A673 (cell line): ENCODE measurements around the gene HINFP. TPM values are rescaled to one million over a fixed set of nuclear protein-coding genes. Genes with fewer than 3 reads are reported as not detected.

ENCODE experiments used
- BruUV-seq: library from RNA; stranded (reverse); fragments of 400-500 nt; replicated peaks from 2 replicates; lab custom pipeline; 2021; lab: Mats Ljungman, UMichigan
- CTCF ChIA-PET: fragments of 300-600 bp; sonication (Branson Sonifier 250); formaldehyde crosslinking; loops from one replicate; lab custom pipeline; 2022; ENCODE audit warnings: antibody characterized with exemption; lab: Charles Lee
- POLR2A ChIA-PET: fragments of 300-600 bp; sonication (Branson Sonifier 250); formaldehyde crosslinking; loops from one replicate; lab custom pipeline; 2022; ENCODE audit warnings: antibody characterized with exemption; ENCODE audit not compliant: low non-redundant PET; lab: Charles Lee
- DNase-seq: peaks from one replicate; pipeline ENCODE4 v3.0.0-alpha.2; 2015; ENCODE audit warnings: low spot score
- H3K27ac ChIP-seq: fragments of 200-600 bp; sonication (generic); 2 replicates; pipeline ENCODE4 v1.5.1; 2016; ENCODE audit warnings: mixed run types, low read depth, mild to moderate bottlenecking, mixed read lengths, antibody characterized with exemption, low read length; ENCODE audit not compliant: poor library complexity, severe bottlenecking
- H3K27me3 ChIP-seq: fragments of 200-600 bp; sonication (generic); replicated peaks from 2 replicates; pipeline ENCODE4 v1.6.1; 2017; ENCODE audit warnings: mixed run types, low read depth, mild to moderate bottlenecking, mixed read lengths, antibody characterized with exemption, low read length; ENCODE audit not compliant: insufficient read depth, poor library complexity
- H3K36me3 ChIP-seq: fragments of 200-600 bp; sonication (generic); 2 replicates; pipeline ENCODE4 v1.6.1; 2016; ENCODE audit warnings: mixed run types, mild to moderate bottlenecking, mixed read lengths, antibody characterized with exemption, low read length; ENCODE audit not compliant: insufficient read depth, poor library complexity, severe bottlenecking
- H3K4me1 ChIP-seq: fragments of 200-600 bp; sonication (generic); 2 replicates; pipeline ENCODE4 v1.6.1; 2017; ENCODE audit warnings: mixed run types, mild to moderate bottlenecking, mixed read lengths, antibody characterized with exemption, low read length; ENCODE audit not compliant: insufficient read depth, poor library complexity, severe bottlenecking
- H3K4me3 ChIP-seq: fragments of 200-600 bp; sonication (generic); 2 replicates; pipeline ENCODE4 v1.5.1; 2016; ENCODE audit warnings: low read depth, mixed run types, mild to moderate bottlenecking, mixed read lengths, low read length; ENCODE audit not compliant: poor library complexity, severe bottlenecking
- H3K9me3 ChIP-seq: fragments of 200-600 bp; sonication (generic); 2 replicates; pipeline ENCODE4 v1.6.1; 2016; ENCODE audit warnings: mixed run types, low read depth, mild to moderate bottlenecking, mixed read lengths, antibody characterized with exemption, low read length; ENCODE audit not compliant: poor library complexity, severe bottlenecking
- EZH2 ChIP-seq: fragments of 200-600 bp; sonication (generic); IDR thresholded peaks from 2 replicates; pipeline ENCODE4 v1.6.1; 2017; ENCODE audit warnings: borderline replicate concordance, low read depth, mild to moderate bottlenecking, mixed read lengths, antibody characterized with exemption, low read length; ENCODE audit not compliant: poor library complexity, severe bottlenecking
- intact Hi-C: fragments of 100-400 bp; cut with micrococcal nuclease; formaldehyde crosslinking; loops from one replicate; pipeline ENCODE4 v1.10.0; 2022; ENCODE audit not compliant: unreplicated experiment
- total RNA-seq: library from RNA; stranded (reverse); gene quantifications from 2 replicates; pipeline ENCODE4 v1.2.3, GENCODE V29; 2021
- TF ChIP-seq, protein P1 (sequence below): fragments of 300-800, 200-600 bp; sonication (generic); conservative IDR thresholded peaks from 2 replicates; pipeline ENCODE4 v1.5.1; 2017; ENCODE audit warnings: low read depth, mild to moderate bottlenecking, antibody characterized with exemption, low read length, moderate library complexity, mixed read lengths

Gene HINFP
- total RNA-seq, 1 experiment from 2014 or later = 31.7 TPM

DNA sequence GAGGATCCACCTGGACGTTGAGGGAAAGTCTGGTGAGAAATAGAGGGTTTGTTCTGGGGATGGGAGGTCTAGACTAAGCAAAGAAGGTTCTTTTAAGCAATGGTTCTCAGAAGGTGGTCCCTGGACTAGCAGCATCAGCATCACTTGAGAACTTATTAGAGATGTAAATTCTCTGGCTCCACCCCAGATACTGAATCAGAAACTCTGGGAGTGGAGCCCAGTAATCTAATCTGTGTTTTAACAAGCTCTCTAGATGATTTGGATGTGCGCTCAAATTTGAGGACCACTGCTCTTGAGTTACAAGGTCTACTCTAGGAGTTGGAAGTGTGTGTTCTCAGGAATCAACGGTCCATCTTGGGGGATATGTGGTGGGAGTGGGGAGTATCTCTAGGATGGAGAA lies 24.2 kb downstream of the HINFP start:
- CTCF ChIA-PET = no interaction called here
- Histone ChIP-seq H3K36me3 (no peaks in the 10 kb centered on the region), H3K27me3 (peaks cover 5% of the 10 kb centered on the region)

DNA sequence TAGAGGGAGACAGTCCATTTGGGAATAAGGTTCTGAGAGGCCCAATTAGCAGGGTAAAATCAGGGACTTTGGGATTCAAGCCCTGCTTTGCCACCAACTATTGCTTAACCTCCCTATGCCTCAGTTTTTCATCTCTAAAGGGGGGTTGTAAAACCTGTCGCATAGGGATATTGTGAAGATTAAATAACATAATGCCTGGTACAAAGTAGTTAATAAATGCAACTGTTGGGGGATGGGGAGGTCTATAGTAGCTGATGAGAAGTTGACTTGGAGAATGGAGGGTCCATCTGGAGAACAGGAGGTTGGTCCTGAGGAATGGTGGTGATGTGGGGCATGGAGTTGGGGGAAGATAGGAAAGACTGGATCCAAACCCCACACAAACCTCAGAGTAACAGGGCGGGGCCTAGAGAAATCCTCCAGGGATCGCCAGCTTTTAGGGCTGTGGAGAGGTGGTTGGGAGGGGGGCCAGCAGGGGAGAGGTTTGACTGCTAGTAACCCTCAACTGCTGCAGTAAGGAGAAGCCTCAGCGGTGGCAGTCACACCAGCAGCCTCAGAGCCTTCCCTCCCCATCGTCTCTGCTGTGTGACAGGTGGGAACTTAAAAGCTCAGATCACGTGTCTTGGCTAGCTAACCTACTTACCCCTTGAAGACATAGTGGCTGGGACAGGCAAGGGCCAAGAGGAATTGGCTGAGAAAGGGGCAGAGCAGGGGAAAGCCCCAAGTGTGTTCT lies 26.4 kb downstream of the HINFP start:
- TF ChIP-seq, protein P1, sequence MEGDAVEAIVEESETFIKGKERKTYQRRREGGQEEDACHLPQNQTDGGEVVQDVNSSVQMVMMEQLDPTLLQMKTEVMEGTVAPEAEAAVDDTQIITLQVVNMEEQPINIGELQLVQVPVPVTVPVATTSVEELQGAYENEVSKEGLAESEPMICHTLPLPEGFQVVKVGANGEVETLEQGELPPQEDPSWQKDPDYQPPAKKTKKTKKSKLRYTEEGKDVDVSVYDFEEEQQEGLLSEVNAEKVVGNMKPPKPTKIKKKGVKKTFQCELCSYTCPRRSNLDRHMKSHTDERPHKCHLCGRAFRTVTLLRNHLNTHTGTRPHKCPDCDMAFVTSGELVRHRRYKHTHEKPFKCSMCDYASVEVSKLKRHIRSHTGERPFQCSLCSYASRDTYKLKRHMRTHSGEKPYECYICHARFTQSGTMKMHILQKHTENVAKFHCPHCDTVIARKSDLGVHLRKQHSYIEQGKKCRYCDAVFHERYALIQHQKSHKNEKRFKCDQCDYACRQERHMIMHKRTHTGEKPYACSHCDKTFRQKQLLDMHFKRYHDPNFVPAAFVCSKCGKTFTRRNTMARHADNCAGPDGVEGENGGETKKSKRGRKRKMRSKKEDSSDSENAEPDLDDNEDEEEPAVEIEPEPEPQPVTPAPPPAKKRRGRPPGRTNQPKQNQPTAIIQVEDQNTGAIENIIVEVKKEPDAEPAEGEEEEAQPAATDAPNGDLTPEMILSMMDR = no peak
- no peak for TF ChIP-seq EZH2
- Histone ChIP-seq H3K9me3 (no peaks in the 10 kb centered on the region), H3K4me1 (peaks cover 10% of the 10 kb centered on the region), H3K27ac (no peak overlapping the region), H3K27me3 (peaks cover 5% of the 10 kb centered on the region), H3K4me3 (no peak overlapping the region), H3K36me3 (no peaks in the 10 kb centered on the region)
- intact Hi-C loops = no loop called here
- BruUV-seq = no TSS peak
- DNase-seq = peak; percentile 33
- ChIA-PET POLR2A (interaction anchor here (0.5 to 0.6 kb wide), 3 partner anchors 8 to 155 kb away, joined by 3 read pairs; no protein-coding TSS in a partner anchor), CTCF (interaction anchor here (0.8 kb wide), 1 partner anchor 53 kb away, joined by 3 read pairs; a partner anchor contains a TSS)

More for the DNA sequence above, 24.2 kb downstream of the HINFP start:
- H3K27ac ChIP-seq = no peak overlapping the region
- POLR2A ChIA-PET = no interaction called here
- no TSS peak for BruUV-seq
- no peaks in the 10 kb centered on the region for H3K9me3 ChIP-seq
- peaks cover 10% of the 10 kb centered on the region for H3K4me1 ChIP-seq
- TF ChIP-seq, protein P1 = no peak
- no peak for TF ChIP-seq EZH2
- H3K4me3 ChIP-seq = no peak overlapping the region
- intact Hi-C loops = loop anchor here (2.0 kb wide), 1 partner anchor 51 kb away; no protein-coding TSS in a partner anchor
- DNase-seq = peak; percentile 36

DNA sequence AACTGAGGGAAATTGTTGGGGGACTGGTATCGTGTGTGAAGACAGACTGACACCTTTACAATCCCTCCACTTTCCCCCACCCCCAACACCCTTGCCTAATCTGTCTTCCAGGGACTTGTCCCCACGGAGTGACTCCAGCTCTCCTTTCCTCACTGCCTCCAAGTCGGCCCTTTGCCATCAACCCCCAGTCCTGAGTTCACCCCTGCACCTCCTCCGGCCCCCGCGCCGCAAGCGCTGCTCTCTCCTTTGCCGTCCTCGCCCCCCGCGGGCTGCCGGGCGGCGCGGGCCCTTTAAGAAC lies 27.3 kb downstream of the HINFP start:
- intact Hi-C loops = no loop called here
- Histone ChIP-seq H3K4me3 (peak overlapping the region; percentile 58), H3K4me1 (peaks cover 10% of the 10 kb centered on the region), H3K27me3 (peaks cover 5% of the 10 kb centered on the region), H3K27ac (no peak overlapping the region), H3K9me3 (no peaks in the 10 kb centered on the region), H3K36me3 (no peaks in the 10 kb centered on the region)
- POLR2A ChIA-PET = interaction anchor here (0.5 to 1.0 kb wide), 2 partner anchors 27 to 55 kb away, joined by 3 to 5 read pairs; partner anchors contain the start of gene HINFP
- DNase-seq = no peak
- no TSS peak for BruUV-seq
- CTCF ChIA-PET = interaction anchor here (0.6 kb wide), 1 partner anchor 216 kb away, joined by 3 read pairs; no protein-coding TSS in a partner anchor
- no peak for TF ChIP-seq EZH2
- TF ChIP-seq, protein P1 = no peak
